ENCODE data around the gene C2orf72. TPM values are rescaled to one million over a fixed set of nuclear protein-coding genes. Genes with fewer than 3 reads are reported as not detected.

Gene C2orf72
- total and polyA plus RNA-seq, 4 donors, result 33.2 to 141 (median 84.9) TPM

- Histone ChIP-seq H3K36me3 (ENCODE audit: control insufficient read depth in 4 of 4, insufficient read depth in 3 of 4, low read depth in 1 of 4, low read length in 3 of 4) (peaks cover 6 to 22% (median 12%) of the 10 kb centered on the region in 4 donors), H3K27ac (ENCODE audit: low read depth in 1 of 2, low read length in 2 of 2) (peak overlapping the region in 1 of 2 donors; percentile 45), H3K4me3 (ENCODE audit: low read depth in 1 of 3, low read length in 3 of 3) (no peak overlapping the region), H3K4me1 (ENCODE audit: control insufficient read depth in 4 of 4, insufficient read depth in 4 of 4, low read length in 3 of 4) (peaks cover 20 to 66% (median 57%) of the 10 kb centered on the region in 4 donors), H3K9ac (ENCODE audit: low read depth in 1 of 2, low read length in 2 of 2) (no peak overlapping the region), H3K27me3 (ENCODE audit: control insufficient read depth in 4 of 4, insufficient read depth in 4 of 4, low read length in 3 of 4) (no peaks in the 10 kb centered on the region), H3K9me3 (ENCODE audit: control insufficient read depth in 4 of 4, low read length in 3 of 4) (no peaks in the 10 kb centered on the region)
- WGBS, result 84% methylated on average over 5 of the region's 5 CpGs
- no peak for TF ChIP-seq ZBTB33 (IDR thresholded peaks at IDR 0.05)
- DNase-seq (ENCODE audit: low spot score), result no peak
These were observed 9.6 kb downstream of the C2orf72 start for GRCh38 chr2:231046916-231047273.

GRCh38 chr2:231047274-231047922 is 10.1 kb downstream of the C2orf72 start:
- Histone ChIP-seq H3K27me3 (ENCODE audit: control insufficient read depth in 4 of 4, insufficient read depth in 4 of 4, low read length in 3 of 4) (no peaks in the 10 kb centered on the region), H3K4me1 (ENCODE audit: control insufficient read depth in 4 of 4, insufficient read depth in 4 of 4, low read length in 3 of 4) (peaks cover 22 to 66% (median 60%) of the 10 kb centered on the region in 4 donors), H3K36me3 (ENCODE audit: control insufficient read depth in 4 of 4, insufficient read depth in 3 of 4, low read depth in 1 of 4, low read length in 3 of 4) (peaks cover 3 to 17% (median 10%) of the 10 kb centered on the region in 4 donors), H3K9ac (ENCODE audit: low read depth in 1 of 2, low read length in 2 of 2) (no peak overlapping the region), H3K27ac (ENCODE audit: low read depth in 1 of 2, low read length in 2 of 2) (peak overlapping the region; percentile 29 to 61), H3K4me3 (ENCODE audit: low read depth in 1 of 3, low read length in 3 of 3) (no peak overlapping the region), H3K9me3 (ENCODE audit: control insufficient read depth in 4 of 4, low read length in 3 of 4) (no peaks in the 10 kb centered on the region)
- TF ChIP-seq RXRA (IDR thresholded peaks at IDR 0.05), result peak in 1 of 2 donors; percentile 14
- no peak for TF ChIP-seq MAX (IDR thresholded peaks at IDR 0.05)
- 35% methylated on average over 8 of the region's 8 CpGs for WGBS
- no peak for DNase-seq (ENCODE audit: low spot score)

- no peak for DNase-seq (ENCODE audit: low spot score)
- H3K4me1 ChIP-seq (ENCODE audit: control insufficient read depth in 4 of 4, insufficient read depth in 4 of 4, low read length in 3 of 4), result peaks cover 22 to 71% (median 67%) of the 10 kb centered on the region in 4 donors
- no peaks in the 10 kb centered on the region for H3K9me3 ChIP-seq (ENCODE audit: control insufficient read depth in 4 of 4, low read length in 3 of 4)
- 34% methylated on average over 10 of the region's 10 CpGs for WGBS
- no peak overlapping the region for H3K9ac ChIP-seq (ENCODE audit: low read depth in 1 of 2, low read length in 2 of 2)
- H3K4me3 ChIP-seq (ENCODE audit: low read depth in 1 of 3, low read length in 3 of 3), result no peak overlapping the region
- peaks cover 0 to 12% (median 7%) of the 10 kb centered on the region in 4 donors for H3K36me3 ChIP-seq (ENCODE audit: control insufficient read depth in 4 of 4, insufficient read depth in 3 of 4, low read depth in 1 of 4, low read length in 3 of 4)
- H3K27me3 ChIP-seq (ENCODE audit: control insufficient read depth in 4 of 4, insufficient read depth in 4 of 4, low read length in 3 of 4), result no peaks in the 10 kb centered on the region
- H3K27ac ChIP-seq (ENCODE audit: low read depth in 1 of 2, low read length in 2 of 2), result peak overlapping the region; percentile 61 to 63
- no peak for TF ChIP-seq ZBTB33 (IDR thresholded peaks at IDR 0.05)
- no peak for TF ChIP-seq FOXA1 (IDR thresholded peaks at IDR 0.05)
- TF ChIP-seq ATF3 (IDR thresholded peaks at IDR 0.05), result no peak
- no peak for TF ChIP-seq HNF4A (conservative IDR thresholded peaks at IDR 0.05)
- TF ChIP-seq REST (IDR thresholded peaks at IDR 0.05), result no peak
- TF ChIP-seq MAX (IDR thresholded peaks at IDR 0.05), result no peak
- TF ChIP-seq CTCF (IDR thresholded peaks at IDR 0.05; ENCODE audit: low read depth, low read length, missing input control), result no peak
These were observed 10.9 kb downstream of the C2orf72 start for GRCh38 chr2:231047923-231048915.
